ENCODE data around the gene GPR108.

Gene GPR108

DNA sequence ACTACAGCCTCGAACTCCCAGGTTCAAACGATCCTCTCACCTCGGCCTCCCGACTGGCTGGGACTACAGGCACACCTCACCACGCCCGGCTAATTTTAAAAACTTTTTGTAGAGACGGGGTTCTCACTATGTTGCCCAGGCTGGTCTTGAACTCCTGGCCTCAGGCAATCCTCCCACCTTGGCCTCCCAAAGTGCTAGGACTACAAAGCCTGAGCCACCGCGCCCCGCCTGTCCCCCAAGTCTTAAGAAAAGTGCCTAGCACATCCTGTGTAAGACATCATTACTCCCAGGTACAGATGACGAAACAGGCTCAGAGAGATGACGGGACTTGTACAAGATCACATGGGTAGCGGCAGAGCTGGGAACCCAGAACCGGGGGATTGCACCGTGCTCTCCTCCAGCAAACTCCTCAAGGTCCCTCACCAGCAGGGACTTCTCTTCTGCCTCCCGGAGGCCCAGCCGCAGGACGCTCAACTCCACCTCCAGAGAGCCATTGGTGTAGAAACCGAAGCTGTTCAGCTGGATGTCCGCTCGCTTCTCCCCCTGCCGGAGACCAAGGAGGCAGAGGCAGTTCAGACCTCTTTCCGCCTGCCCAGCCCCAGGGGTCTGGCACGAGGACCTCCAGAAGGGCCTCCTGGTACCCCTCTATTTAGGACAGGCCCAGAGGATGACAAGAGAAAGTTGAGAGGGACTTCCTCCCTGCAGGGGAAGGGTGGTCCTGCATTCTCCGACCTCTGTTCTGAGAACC lies 1.0 kb downstream of the GPR108 start:
- Mint-ChIP-seq H3K9me3 (no peaks in the 10 kb centered on the region), H3K36me3 (ENCODE audit: low read depth) (peaks cover 11% of the 10 kb centered on the region), H3K27ac (peak overlapping the region; percentile 93), H3K4me3 (peak overlapping the region; percentile 91), H3K27me3 (no peaks in the 10 kb centered on the region), H3K4me1 (peaks cover 40% of the 10 kb centered on the region)
- DNase-seq (peak; percentile 70), ATAC-seq (peak; percentile 23)

DNA sequence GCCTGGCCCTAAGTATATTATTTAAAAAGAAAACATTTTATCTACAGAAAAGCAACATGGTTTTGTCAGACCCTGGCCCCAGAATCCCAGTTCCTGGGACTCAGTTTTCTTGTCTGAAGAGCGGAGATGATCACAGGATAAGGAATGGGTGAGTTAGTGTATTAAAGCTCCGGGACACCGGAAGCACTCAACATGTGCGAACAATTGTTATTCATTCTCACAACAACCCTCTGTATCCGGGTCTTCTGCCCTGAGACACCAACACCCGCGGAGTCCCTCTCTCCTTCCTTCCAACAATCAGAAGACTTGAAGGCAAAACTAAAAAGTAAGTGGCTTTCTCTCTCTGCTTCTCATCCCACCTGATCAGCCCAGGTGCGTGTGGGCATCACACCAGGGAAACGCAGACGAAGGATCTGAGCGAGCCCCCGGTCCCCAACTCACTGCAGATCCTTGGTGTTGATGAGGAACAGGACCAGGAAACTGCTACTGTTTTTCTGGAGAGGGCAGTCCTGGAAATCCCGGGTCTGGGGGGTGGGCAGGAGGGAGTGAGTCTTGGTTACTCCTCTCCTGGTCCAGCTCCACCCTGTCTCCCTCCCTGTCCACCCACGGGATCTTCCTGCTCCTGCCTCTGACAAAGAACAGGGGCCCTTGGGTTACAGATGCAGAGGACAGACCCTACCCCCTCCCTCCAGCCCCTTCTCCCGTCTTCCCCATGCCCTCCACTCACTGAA lies 2.0 kb downstream of the GPR108 start:
- Mint-ChIP-seq H3K4me1 (peaks cover 34% of the 10 kb centered on the region), H3K4me3 (peak overlapping the region; percentile 91), H3K9me3 (no peaks in the 10 kb centered on the region), H3K27me3 (no peaks in the 10 kb centered on the region), H3K36me3 (ENCODE audit: low read depth) (peaks cover 7% of the 10 kb centered on the region), H3K27ac (peak overlapping the region; percentile 93)
- DNase-seq = no peak
- ATAC-seq = no peak

DNA sequence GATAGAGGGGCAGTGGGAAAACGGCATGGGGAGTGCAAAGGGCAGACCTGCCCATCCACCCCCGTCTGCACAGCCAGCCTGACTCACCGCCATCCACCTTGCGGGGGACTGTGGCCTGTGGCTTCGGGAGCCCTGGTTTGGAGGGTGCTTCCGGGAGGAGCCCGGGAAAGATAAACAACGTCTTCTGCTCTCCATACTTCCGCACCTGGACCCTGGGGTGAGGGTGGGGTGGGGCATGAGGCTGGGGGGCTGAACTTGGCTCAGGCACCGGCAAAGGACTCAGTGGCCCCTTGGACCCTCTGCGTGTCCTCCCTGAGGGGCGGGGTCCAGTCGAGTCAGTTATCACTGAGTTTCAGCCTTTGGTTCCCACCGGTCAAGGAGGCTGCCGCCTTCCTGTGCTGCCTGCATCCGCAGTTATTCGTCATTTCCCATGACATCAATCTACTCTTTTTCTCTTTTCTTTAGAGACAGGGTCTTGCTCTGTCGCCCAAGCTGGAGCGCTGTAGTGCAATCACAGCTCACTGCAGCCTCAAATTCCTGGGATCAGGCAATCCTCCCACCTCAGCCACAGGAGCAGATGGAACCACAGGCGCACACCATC lies 3.2 kb downstream of the GPR108 start:
- Mint-ChIP-seq H3K36me3 (ENCODE audit: low read depth) (peaks cover 7% of the 10 kb centered on the region), H3K4me1 (peaks cover 32% of the 10 kb centered on the region), H3K27ac (no peak overlapping the region), H3K9me3 (no peaks in the 10 kb centered on the region), H3K27me3 (no peaks in the 10 kb centered on the region), H3K4me3 (no peak overlapping the region)
- no peak for DNase-seq
- no peak for ATAC-seq

DNA sequence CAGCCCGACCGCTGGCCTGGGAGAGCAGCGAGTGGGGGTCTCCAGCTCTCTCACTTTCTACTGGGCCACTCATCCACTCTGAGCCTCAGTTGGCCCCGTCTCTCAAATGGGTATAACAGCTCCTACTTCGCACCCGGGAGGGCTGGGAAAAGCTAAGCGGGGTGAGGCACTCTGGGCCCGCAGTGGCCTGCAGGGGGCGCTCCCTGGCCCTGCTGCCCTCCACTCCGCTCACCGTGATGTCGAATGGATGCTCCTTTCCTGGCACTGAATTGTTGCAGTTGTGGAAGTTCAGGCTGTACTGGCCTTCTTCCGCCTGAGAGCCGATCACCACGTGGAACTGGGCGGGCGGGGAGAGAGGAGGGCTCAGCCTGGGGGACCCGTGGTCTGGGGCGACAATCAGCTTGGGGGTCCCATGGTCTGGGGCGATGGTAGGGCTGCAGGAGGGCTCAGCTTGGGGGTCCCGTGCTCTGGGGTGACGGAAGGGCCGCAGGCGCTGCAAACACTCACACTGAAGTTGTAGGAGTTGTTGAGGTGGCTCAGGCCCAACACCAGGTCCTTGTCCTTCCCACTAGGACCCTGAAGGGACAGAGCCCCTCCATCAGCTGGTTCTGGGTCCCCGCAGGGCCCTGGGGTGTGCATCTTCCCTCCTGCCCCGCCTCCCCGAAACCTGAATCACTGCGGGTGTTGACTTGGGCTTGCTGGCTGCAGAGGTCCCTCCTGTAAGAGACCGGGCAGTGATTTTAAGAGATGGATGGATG lies 3.9 kb downstream of the GPR108 start:
- no peak for DNase-seq
- peaks cover 27% of the 10 kb centered on the region for H3K4me1 Mint-ChIP-seq
- H3K4me3 Mint-ChIP-seq = no peak overlapping the region

DNA sequence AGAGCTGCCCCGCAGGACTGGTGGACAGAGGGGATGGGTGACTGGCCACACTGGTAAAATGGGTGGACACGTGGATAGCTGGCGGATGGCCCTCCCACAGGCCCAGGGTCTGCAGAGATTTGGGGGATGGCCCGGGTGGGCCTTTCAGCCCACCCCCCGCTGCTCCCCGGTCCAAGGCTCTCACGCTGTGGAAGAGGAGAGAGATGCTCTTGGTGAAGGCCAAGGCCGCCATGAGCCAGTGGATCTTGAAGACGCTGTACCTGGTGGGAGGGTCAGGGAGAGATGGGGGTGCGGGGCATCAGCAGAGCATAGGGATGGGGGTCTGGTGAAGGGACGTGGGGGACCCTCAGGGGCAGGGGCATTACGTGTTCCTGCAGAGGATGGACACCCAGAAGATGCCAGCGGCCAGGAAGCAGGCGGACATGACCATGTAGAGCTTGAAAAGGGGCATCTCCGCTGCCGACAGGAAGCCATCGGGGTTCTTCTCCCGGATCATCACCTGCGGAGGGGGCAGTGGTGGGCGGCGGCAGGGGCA lies 4.5 kb downstream of the GPR108 start:
- Mint-ChIP-seq H3K27ac (no peak overlapping the region), H3K36me3 (ENCODE audit: low read depth) (peaks cover 7% of the 10 kb centered on the region), H3K4me1 (peaks cover 23% of the 10 kb centered on the region)

More for the DNA sequence above, 3.9 kb downstream of the GPR108 start:
- peaks cover 7% of the 10 kb centered on the region for H3K36me3 Mint-ChIP-seq (ENCODE audit: low read depth)
- no peaks in the 10 kb centered on the region for H3K27me3 Mint-ChIP-seq
- H3K27ac Mint-ChIP-seq = no peak overlapping the region
- ATAC-seq = no peak
- H3K9me3 Mint-ChIP-seq = no peaks in the 10 kb centered on the region

DNA sequence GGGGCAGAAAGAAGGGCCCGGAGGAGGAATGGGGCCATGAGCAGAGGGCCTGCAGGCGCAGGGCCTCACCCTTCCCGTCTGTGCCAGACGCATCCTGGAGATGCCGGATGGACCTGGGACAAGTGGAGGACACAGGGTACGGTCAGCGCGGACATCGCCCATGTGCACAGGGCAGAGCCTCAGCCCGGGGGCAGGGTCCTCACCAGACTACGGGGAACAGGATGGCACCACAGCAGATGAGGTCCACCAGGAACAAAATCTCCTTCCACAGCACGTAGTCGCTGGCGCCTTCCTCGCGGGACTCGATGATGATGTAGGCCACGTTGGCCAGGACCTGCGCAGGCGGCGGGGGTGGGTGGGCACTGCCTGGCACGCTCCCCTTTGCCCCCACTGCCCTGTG lies 5.6 kb downstream of the GPR108 start:
- H3K36me3 Mint-ChIP-seq (ENCODE audit: low read depth) = peaks cover 5% of the 10 kb centered on the region
- peaks cover 18% of the 10 kb centered on the region for H3K4me1 Mint-ChIP-seq

More for the DNA sequence above, 4.5 kb downstream of the GPR108 start:
- no peaks in the 10 kb centered on the region for H3K9me3 Mint-ChIP-seq
- ATAC-seq (no peak), DNase-seq (no peak)
- H3K27me3 Mint-ChIP-seq = no peaks in the 10 kb centered on the region
- H3K4me3 Mint-ChIP-seq = no peak overlapping the region

DNA sequence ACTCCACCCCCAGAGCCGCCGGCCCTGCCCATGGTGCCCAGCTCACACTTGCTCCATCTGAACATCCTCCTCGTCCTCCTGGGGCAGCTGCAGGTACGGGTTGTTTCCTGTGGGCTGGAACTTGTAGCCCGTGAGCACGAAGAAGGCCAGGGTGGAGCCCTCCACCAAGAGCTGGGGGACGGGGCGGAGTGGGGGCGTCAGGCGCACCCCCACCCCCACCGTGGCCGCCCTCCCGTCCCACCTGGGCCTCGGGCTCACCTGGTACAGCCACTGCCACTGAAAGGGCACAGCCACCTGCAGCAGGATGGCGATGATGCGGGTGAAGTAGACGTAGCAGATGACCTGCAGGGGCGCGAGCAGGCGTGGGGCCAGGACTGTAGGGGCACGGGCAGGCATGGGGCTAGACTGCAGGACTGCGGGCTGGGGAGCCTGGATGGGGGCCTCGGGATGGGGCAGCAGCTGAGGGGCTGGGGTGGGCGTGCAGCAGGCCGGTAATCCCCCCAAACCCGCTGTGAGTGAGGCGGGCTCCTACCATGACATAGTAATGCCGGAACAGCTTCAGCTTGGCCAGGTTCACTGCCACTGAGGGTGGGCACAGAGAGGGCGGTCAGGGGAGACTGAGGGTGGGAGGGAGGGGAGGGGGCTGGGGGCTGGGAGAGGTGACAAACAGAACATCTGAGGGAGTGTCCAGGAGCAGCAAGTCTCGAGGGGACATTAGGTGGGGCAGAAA lies 6.3 kb downstream of the GPR108 start:
- no peak overlapping the region for H3K27ac Mint-ChIP-seq
- H3K9me3 Mint-ChIP-seq = no peaks in the 10 kb centered on the region
- peaks cover 13% of the 10 kb centered on the region for H3K4me1 Mint-ChIP-seq
- DNase-seq (no peak), ATAC-seq (no peak)
- H3K4me3 Mint-ChIP-seq = no peak overlapping the region
- H3K27me3 Mint-ChIP-seq = no peaks in the 10 kb centered on the region
- peaks cover 3% of the 10 kb centered on the region for H3K36me3 Mint-ChIP-seq (ENCODE audit: low read depth)

More for the DNA sequence above, 5.6 kb downstream of the GPR108 start:
- H3K4me3 Mint-ChIP-seq = no peak overlapping the region
- H3K27me3 Mint-ChIP-seq = no peaks in the 10 kb centered on the region
- no peak for DNase-seq
- H3K9me3 Mint-ChIP-seq = no peaks in the 10 kb centered on the region
- H3K27ac Mint-ChIP-seq = no peak overlapping the region
- ATAC-seq = no peak

DNA sequence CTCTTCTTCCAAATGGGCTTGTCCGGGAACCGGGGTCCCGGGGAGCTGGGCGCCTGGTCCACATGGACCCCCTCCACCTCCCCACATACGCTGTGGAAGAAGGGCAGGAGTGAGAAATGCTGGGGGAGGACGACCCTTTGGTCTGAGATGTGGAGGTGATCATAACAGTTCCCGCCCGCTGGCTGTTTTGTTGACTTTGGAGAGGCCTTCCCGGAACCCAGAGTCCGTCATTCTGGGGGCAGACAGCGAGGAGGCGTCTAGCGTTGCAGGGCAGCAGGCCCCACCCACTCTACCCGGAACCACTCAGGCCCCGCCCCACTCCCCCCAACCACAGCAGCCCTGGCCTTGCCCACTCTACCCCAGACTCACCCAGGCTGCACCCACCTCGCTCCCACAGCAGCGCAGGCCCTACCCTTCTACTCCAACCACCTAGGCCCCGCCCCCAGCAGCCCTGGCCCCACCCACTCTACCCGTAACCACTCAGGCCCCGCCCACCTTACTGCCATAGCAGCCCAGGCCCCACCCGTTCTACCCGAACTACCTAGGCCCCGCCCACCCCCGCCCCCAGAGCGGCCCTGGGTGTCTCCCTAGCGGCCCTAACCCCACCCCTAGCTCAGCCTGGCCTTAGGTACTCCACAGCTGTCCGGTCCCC lies 7.1 kb downstream of the GPR108 start:
- Mint-ChIP-seq H3K4me3 (no peak overlapping the region), H3K9me3 (no peaks in the 10 kb centered on the region), H3K4me1 (peaks cover 7% of the 10 kb centered on the region), H3K27ac (no peak overlapping the region), H3K27me3 (no peaks in the 10 kb centered on the region), H3K36me3 (ENCODE audit: low read depth) (no peaks in the 10 kb centered on the region)
- DNase-seq (peak; percentile 65), ATAC-seq (peak; percentile 37)

DNA sequence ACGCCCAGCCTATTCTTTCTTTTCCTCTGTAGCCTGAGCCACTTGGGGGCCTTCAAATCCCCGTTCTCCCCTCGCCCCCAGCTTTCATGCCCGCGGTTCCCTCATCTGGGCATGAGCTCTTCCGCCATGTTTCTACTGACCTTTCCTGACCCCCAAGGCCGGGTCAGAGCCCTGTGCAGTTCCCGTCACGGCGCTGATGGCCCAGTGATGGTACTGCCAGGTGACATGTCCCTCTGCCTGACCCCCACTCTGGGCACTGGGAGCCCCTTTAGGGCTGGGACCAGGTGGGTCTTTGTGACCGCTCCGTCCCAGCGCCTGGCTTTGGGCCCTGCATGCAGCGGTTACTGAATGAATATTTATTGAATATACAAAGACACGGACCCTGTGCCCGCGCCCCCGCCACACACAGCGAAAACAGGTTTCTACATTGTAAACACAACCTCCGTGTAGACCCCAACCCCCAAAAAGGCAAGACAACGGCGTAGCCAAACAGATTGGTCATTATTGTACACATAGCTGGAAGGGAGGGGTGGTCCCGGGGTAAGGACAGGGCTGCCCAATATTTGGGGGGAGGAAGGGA lies 7.7 kb downstream of the GPR108 start:
- DNase-seq (no peak), ATAC-seq (no peak)
- Mint-ChIP-seq H3K9me3 (no peaks in the 10 kb centered on the region), H3K27ac (no peak overlapping the region), H3K27me3 (no peaks in the 10 kb centered on the region), H3K36me3 (ENCODE audit: low read depth) (no peaks in the 10 kb centered on the region), H3K4me3 (no peak overlapping the region), H3K4me1 (peaks cover 9% of the 10 kb centered on the region)

DNA sequence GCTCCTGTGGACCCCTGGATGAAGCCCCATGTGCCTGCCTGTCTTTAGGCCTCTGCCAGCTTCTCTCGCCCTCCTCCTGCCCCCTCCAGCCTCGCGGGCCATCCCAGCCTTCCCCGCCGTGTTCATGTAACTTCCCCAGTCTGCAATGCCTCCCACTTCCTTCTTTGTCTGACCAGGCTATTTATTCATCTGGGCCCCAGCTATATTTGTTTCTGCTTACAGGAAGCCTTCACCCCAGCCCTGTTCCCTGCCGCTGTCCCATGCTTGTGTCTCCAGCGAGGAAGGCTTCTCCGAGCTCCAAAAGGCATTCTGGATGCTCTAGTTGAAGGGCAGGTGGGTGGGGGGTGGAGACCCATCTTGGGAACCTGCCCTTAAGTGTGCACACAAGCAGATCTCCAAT lies 9.0 kb downstream of the GPR108 start:
- Mint-ChIP-seq H3K4me3 (no peak overlapping the region), H3K27ac (no peak overlapping the region), H3K4me1 (peaks cover 12% of the 10 kb centered on the region), H3K9me3 (no peaks in the 10 kb centered on the region), H3K36me3 (ENCODE audit: low read depth) (no peaks in the 10 kb centered on the region), H3K27me3 (no peaks in the 10 kb centered on the region)
- DNase-seq (no peak), ATAC-seq (no peak)

DNA sequence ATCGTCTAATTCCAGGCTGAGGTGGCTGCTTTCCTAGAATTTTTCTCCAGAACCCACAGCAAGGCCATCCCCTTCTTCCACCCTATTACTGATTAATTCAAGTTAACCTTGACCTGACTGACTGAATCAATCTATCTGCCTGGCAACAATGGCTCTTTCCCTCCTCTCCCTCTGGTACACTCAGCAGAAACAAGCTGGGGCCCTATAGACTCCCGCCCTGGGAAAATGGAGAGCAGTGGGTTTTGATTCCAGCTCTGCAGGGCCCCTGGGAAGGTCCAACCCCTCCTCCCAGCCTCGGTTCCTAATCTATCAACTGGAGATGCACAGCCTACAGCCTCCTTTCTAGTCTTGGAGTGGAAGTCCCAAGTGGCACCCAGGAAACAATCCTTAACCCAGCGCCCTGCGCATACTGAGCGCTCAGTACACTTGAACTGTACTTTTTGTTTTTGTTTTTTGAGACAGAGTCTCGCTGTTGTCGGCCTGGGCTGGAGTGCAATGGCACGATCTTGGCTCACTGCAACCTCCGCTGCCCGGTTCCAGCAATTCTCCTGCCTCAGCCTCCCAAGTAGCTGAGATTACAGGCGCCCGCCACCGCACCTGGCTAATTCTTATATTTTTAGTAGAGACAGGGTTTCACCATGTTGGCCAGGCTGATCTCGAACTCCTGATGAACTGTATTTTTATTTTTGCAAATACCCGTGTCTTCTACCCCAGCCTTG lies 11.7 kb downstream of the GPR108 start:
- H3K36me3 Mint-ChIP-seq (ENCODE audit: low read depth) = no peaks in the 10 kb centered on the region
- no peak overlapping the region for H3K27ac Mint-ChIP-seq
- no peaks in the 10 kb centered on the region for H3K27me3 Mint-ChIP-seq
- DNase-seq (no peak), ATAC-seq (no peak)
- peaks cover 33% of the 10 kb centered on the region for H3K4me1 Mint-ChIP-seq
- H3K4me3 Mint-ChIP-seq = no peak overlapping the region
- H3K9me3 Mint-ChIP-seq = no peaks in the 10 kb centered on the region

DNA sequence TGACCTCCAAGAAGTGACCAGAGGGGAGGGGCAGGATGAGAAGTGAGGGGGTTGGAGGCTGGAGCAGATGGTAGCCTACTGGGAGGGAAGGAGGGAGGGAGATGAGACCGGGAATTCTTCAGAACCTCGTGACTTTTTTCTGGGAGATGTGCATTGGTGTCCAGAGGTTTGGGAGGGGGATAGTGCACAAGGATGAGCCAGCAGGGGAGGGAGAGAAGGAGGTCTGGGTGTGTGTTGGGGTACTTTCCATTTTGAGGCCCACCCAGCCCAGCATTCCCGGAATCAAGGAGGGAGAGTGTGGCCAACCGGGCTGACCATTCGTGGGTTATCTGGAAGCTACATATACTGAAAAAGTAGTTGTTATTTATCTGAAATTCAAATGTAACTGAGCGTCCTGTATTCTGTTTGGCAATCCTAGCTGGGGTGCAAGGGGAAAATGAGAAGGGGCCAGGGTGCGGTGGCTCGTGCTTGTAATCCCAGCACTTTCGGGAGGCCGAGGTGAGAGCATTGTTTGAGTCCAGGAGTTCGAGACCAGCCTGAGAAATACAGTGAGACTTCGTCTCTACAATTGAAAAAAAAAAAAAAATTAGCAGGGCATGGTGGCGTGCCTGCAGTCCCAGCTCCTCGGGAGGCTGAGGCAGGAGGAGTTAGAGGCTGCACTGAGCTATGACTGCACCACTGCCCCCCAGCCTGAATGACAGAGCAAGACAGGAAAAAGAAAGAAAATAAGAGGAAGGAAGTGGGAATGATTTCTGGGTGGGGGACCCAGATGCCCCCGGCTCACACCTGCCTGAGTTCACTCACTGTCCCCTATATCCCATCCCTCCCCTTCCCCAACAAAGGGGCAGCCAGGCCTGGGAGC lies 12.5 kb downstream of the GPR108 start:
- Mint-ChIP-seq H3K4me1 (peaks cover 37% of the 10 kb centered on the region), H3K27ac (no peak overlapping the region), H3K27me3 (no peaks in the 10 kb centered on the region), H3K9me3 (no peaks in the 10 kb centered on the region), H3K4me3 (no peak overlapping the region), H3K36me3 (ENCODE audit: low read depth) (no peaks in the 10 kb centered on the region)
- no peak for DNase-seq
- ATAC-seq = no peak
